PFSK-1 (cell line): ENCODE measurements around the gene TAF1C.

Experiments
- POLR2AphosphoS5 ChIP-seq: IDR thresholded peaks from 2 replicates; pipeline ENCODE4 v1.6.1; 2012; ENCODE audit warnings: low read depth, mild to moderate bottlenecking, control low read depth, low read length, moderate library complexity
- TAF1 ChIP-seq: IDR thresholded peaks from 2 replicates; pipeline ENCODE4 v1.6.1; 2012; ENCODE audit warnings: low read length, control low read depth, borderline replicate concordance; ENCODE audit not compliant: insufficient read depth
- TF ChIP-seq, protein P1 (sequence below), 2 experiments: IDR thresholded peaks; 2 replicates each; pipeline versions ENCODE4 v1.6.1 to v1.8.0; 2011 to 2012; ENCODE audit warnings: low read depth in 2 of 2, low read length in 2 of 2, control low read depth in 1 of 2, inconsistent platforms in 1 of 2, mild to moderate bottlenecking in 1 of 2, moderate library complexity in 1 of 2; ENCODE audit not compliant: insufficient read depth in 1 of 2

DNA sequence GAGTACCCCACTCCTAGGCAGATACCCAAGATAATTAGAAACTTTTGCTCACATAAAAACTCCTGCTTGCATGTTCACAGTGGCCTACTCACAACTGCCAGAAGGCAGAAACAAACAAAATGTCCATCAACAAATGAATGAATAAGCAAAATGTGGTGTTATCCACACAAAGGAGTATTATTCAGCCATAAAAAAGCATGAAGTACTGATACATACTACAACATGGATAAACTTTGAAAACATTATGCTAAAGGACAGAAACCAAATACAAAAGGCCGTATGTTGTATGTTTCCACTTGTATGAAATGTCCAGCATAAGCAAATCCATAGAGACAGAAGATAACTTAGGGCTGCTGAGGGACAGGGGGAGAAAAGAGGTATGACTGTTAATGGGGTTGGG, 43.8 kb downstream of the TAF1C start:
- TF ChIP-seq POLR2AphosphoS5 (no peak), TAF1 (no peak)
- TF ChIP-seq, protein P1, sequence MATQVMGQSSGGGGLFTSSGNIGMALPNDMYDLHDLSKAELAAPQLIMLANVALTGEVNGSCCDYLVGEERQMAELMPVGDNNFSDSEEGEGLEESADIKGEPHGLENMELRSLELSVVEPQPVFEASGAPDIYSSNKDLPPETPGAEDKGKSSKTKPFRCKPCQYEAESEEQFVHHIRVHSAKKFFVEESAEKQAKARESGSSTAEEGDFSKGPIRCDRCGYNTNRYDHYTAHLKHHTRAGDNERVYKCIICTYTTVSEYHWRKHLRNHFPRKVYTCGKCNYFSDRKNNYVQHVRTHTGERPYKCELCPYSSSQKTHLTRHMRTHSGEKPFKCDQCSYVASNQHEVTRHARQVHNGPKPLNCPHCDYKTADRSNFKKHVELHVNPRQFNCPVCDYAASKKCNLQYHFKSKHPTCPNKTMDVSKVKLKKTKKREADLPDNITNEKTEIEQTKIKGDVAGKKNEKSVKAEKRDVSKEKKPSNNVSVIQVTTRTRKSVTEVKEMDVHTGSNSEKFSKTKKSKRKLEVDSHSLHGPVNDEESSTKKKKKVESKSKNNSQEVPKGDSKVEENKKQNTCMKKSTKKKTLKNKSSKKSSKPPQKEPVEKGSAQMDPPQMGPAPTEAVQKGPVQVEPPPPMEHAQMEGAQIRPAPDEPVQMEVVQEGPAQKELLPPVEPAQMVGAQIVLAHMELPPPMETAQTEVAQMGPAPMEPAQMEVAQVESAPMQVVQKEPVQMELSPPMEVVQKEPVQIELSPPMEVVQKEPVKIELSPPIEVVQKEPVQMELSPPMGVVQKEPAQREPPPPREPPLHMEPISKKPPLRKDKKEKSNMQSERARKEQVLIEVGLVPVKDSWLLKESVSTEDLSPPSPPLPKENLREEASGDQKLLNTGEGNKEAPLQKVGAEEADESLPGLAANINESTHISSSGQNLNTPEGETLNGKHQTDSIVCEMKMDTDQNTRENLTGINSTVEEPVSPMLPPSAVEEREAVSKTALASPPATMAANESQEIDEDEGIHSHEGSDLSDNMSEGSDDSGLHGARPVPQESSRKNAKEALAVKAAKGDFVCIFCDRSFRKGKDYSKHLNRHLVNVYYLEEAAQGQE (IDR thresholded peaks at IDR 0.05; ENCODE audit: insufficient read depth in 1 of 2, low read depth in 2 of 2, low read length in 2 of 2), result no peak
